Right lobe of liver (tissue), 6 donors: ENCODE data around the gene MRPL22. TPM values are rescaled to one million over a fixed set of nuclear protein-coding genes. Genes with fewer than 3 reads are reported as not detected.
"Not testable (repeated sequence)": the region's sequence is repeated elsewhere in the genome, so short reads cannot be mapped to it uniquely, and the experiment has no call there.

ENCODE experiments used
- ATAC-seq, 4 donors: fragments of 200-7000 bp; cut with Tn5 transposase; one replicate each; pipeline ENCODE4 v1.9.1; 2020; ENCODE audit warnings: mild to moderate bottlenecking in 4 of 4, moderate library complexity in 4 of 4
- DNase-seq, 3 donors: peaks; one replicate each; pipeline ENCODE4 v3.0.0-alpha.2; 2020
- H3K27ac ChIP-seq, 3 donors: fragments of 200-600 bp; one replicate each; pipeline ENCODE4 v1.8.0; 2022
- H3K27me3 ChIP-seq, 2 donors: fragments of 200-600 bp; one replicate each; pipeline ENCODE4 v1.8.0; 2022
- H3K36me3 ChIP-seq, 4 donors: fragments of 200-600 bp; sonication (generic) in 1 of 4; one replicate each; pipeline versions ENCODE4 v1.5.1 to v1.8.0; 2017 to 2022; ENCODE audit warnings: control low read depth in 1 of 4
- H3K4me1 ChIP-seq, 4 donors: fragments of 200-600 bp; sonication (generic) in 1 of 4; one replicate each; pipeline versions ENCODE4 v1.5.1 to v1.8.0; 2017 to 2022; ENCODE audit warnings: control low read depth in 1 of 4
- H3K4me3 ChIP-seq, 3 donors: fragments of 200-600 bp; one replicate each; pipeline ENCODE4 v1.8.0; 2022
- H3K9me3 ChIP-seq, 4 donors: fragments of 200-600 bp; sonication (generic) in 1 of 4; one replicate each; pipeline versions ENCODE4 v1.5.1 to v1.8.0; 2017 to 2022; ENCODE audit warnings: control low read depth in 1 of 4
- POLR2A ChIP-seq: fragments of 450-650 bp; IDR thresholded peaks from one replicate; pipeline ENCODE4 v1.6.1; 2017; ENCODE audit warnings: antibody characterized with exemption, mild to moderate bottlenecking
- WGBS: methylation state at CpG from one replicate; pipeline ENCODE4 v1.1.6; 2018; ENCODE audit warnings: low coverage, low lambda C conversion rate; ENCODE audit not compliant: insufficient coverage; ENCODE audit errors: missing lambda C conversion rate; 5-methylcytosine and 5-hydroxymethylcytosine counted together
- intact Hi-C, 2 donors: fragments of 100-400 bp; cut with DNase I; formaldehyde crosslinking; loops; one replicate each; pipeline versions ENCODE4 v1.11.2 to v1.14.1; 2022
- total RNA-seq, 6 experiments: library from RNA; depleted of rRNA in 2 of 6; stranded (reverse); fragments of >200 nt in 2 of 6; fragmentation: NEBNext Ultra II Directional in 3 of 6; extraction: Animal tissue kit (Norgen Biotek cat#: 25700) in 3 of 6; gene quantifications; one replicate each; pipeline versions ENCODE4 v1.1.0 to v1.2.4, GENCODE V29; 2016 to 2023
- TF ChIP-seq, protein P1 (sequence below), 4 donors: fragments of 200-600 bp in 3 of 4; fragments of 450-650 bp in 1 of 4; IDR thresholded peaks; one replicate each; pipeline versions ENCODE4 v1.5.1 to v1.8.0; 2016 to 2022; ENCODE audit warnings: antibody characterized with exemption in 4 of 4, mild to moderate bottlenecking in 2 of 4
- donor health status: DM: no; HTN: yes; CAD: no.
- donor health status: DM: no; HTN: no; CAD: no.
- donor health status: DM: no; HTN: no; CAD: no.
- donor health status: DM: no; HTN: yes; CAD: no.
- donor health status: DM: no; HTN: yes; CAD: no.

MRPL22 gene
- total RNA-seq, 6 experiments from 2014 or later = 22.0 to 30.9 (median 26.4) TPM

DNA sequence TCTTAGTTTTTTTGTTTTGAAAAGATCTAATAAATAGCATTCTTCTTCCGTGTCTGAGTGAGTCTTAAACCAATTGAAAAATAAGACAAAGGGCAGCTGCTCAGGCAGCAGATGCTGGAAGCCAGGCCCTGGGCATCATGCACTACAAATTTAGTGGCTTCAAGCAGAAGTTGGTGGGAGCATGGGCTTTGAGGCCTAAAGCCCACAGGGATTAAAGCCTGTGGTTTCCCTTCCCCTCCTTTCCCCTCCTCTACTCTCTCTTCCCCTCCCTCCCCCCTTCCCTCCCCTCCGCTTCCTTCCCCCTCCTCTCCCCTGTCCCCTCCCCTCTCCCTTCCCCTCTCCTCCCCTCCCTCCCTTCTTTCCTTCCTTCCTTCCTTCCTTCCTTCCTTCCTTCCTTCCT is 52.6 kb downstream of the MRPL22 start:
- TF ChIP-seq, protein P1, sequence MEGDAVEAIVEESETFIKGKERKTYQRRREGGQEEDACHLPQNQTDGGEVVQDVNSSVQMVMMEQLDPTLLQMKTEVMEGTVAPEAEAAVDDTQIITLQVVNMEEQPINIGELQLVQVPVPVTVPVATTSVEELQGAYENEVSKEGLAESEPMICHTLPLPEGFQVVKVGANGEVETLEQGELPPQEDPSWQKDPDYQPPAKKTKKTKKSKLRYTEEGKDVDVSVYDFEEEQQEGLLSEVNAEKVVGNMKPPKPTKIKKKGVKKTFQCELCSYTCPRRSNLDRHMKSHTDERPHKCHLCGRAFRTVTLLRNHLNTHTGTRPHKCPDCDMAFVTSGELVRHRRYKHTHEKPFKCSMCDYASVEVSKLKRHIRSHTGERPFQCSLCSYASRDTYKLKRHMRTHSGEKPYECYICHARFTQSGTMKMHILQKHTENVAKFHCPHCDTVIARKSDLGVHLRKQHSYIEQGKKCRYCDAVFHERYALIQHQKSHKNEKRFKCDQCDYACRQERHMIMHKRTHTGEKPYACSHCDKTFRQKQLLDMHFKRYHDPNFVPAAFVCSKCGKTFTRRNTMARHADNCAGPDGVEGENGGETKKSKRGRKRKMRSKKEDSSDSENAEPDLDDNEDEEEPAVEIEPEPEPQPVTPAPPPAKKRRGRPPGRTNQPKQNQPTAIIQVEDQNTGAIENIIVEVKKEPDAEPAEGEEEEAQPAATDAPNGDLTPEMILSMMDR (IDR thresholded peaks at IDR 0.05) = no peak
- no peak for TF ChIP-seq POLR2A
- 65% methylated on average over 2 of the region's 2 CpGs for WGBS
- intact Hi-C loops = no loop called here

DNA sequence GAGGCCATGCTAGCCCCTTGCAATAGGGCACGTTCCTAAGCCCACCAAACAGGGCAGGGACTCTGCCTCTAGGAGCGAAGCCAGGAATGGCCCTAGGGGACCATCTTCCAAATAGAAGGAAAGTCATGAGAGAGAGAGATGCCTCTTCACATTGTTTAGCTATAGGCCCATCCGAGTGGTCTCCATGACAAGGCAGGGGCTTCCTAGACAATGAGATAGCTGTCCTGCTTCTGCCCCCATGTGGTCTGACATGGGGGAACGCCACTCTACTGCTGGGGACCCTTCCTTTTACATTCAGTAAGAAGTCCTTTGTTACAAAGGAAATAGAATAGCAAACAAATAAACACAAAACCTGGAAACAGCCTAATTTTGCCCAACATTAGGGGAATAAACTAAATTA is 54.8 kb downstream of the MRPL22 start:
- WGBS = 44% methylated on average over 2 of the region's 4 CpGs
- Histone ChIP-seq H3K4me3 (no peak overlapping the region), H3K4me1 (no peaks in the 10 kb centered on the region), H3K36me3 (no peaks in the 10 kb centered on the region), H3K27ac (no peak overlapping the region), H3K9me3 (no peaks in the 10 kb centered on the region), H3K27me3 (no peaks in the 10 kb centered on the region)
- intact Hi-C loops = no loop called here
- TF ChIP-seq, protein P1 (IDR thresholded peaks at IDR 0.05) = no peak
- no peak for TF ChIP-seq POLR2A
- DNase-seq (no peak), ATAC-seq (no peak)

More for the DNA sequence above, 52.6 kb downstream of the MRPL22 start:
- no peak for ATAC-seq
- Histone ChIP-seq H3K27ac (no peak overlapping the region), H3K4me3 (no peak overlapping the region), H3K36me3 (no peaks in the 10 kb centered on the region), H3K4me1 (no peaks in the 10 kb centered on the region), H3K27me3 (no peaks in the 10 kb centered on the region), H3K9me3 (no peaks in the 10 kb centered on the region)
- DNase-seq = no peak

DNA sequence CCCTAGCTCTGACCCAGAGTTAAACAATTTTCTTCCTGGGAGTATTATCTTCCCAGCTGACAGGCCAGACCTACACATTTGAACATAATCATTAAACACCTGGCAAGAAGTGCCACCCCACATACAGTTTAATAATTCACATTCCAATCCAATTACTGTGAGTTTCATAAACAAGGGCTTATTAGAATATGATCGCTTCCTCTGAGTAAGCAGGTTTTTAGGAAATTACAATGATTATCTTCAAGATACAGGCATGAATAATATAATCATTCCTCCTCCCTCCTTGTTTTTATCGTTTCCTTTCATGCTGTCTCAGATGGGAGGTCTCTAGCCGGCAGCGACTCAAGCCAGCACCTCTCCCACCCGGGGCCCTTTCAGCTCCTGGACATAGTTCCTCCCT is 56.9 kb downstream of the MRPL22 start:
- no peak overlapping the region for H3K27ac ChIP-seq
- intact Hi-C loops = no loop called here
- no peaks in the 10 kb centered on the region for H3K27me3 ChIP-seq
- WGBS = 50% methylated on average over 5 of the region's 5 CpGs
- no peak for ATAC-seq
- H3K36me3 ChIP-seq = no peaks in the 10 kb centered on the region
- no peak for TF ChIP-seq POLR2A
- TF ChIP-seq, protein P1 (IDR thresholded peaks at IDR 0.05) = no peak
- no peaks in the 10 kb centered on the region for H3K4me1 ChIP-seq
- no peaks in the 10 kb centered on the region for H3K9me3 ChIP-seq
- no peak overlapping the region for H3K4me3 ChIP-seq
- DNase-seq = no peak

DNA sequence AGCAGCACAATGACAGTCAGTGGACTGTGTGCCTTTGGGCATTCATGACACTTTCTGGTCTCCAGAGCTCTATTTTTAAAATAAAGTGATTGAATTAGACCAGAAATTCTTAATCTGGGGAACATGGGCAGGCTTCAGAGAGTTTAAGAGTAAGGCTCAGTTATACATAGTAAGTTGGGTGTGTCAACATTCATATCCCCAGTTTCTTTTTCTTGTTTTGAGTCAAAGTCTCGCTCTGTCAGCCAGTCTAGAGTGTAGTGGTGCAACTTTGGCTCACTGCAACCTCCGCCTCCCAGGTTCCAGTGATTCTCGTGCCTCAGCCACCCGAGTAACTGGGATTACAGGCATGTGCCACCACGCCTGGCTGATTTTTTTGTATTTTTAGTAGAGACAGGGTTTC is 59.0 kb downstream of the MRPL22 start:
- Histone ChIP-seq H3K4me1 (no peaks in the 10 kb centered on the region), H3K36me3 (no peaks in the 10 kb centered on the region), H3K27me3 (no peaks in the 10 kb centered on the region), H3K9me3 (no peaks in the 10 kb centered on the region), H3K27ac (no peak overlapping the region), H3K4me3 (no peak overlapping the region)
- intact Hi-C loops = no loop called here
- ATAC-seq = no peak
- TF ChIP-seq, protein P1 (IDR thresholded peaks at IDR 0.05) = no peak
- TF ChIP-seq POLR2A = no peak
- WGBS = 65% methylated on average over 4 of the region's 5 CpGs
- DNase-seq = no peak

DNA sequence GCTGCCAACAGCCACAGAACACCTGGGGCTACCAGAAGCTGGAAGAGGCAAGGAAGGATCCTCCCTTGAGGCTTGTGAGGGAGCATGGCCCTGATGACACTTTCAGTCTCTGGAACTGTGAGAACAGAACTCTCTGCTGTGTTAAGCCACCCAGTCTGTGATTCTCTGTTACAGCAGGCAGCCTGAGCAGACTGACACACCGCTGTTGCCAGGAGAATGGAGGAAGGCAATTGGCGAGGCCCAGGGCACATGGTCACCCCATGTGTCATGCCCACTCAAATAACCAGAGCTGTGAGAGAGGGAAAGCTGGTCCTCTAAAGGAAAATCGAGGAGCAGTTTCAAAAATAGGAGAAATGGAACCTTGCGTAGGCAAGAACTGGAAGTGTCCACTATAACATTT is 60.6 kb downstream of the MRPL22 start:
- H3K27ac ChIP-seq = no peak overlapping the region
- H3K27me3 ChIP-seq = no peaks in the 10 kb centered on the region
- intact Hi-C loops = no loop called here
- WGBS = 75% methylated on average over 2 of the region's 4 CpGs
- H3K9me3 ChIP-seq = no peaks in the 10 kb centered on the region
- H3K4me3 ChIP-seq = no peak overlapping the region
- TF ChIP-seq, protein P1 (IDR thresholded peaks at IDR 0.05) = no peak
- TF ChIP-seq POLR2A = no peak
- no peaks in the 10 kb centered on the region for H3K4me1 ChIP-seq
- H3K36me3 ChIP-seq = no peaks in the 10 kb centered on the region
- DNase-seq = no peak
- no peak for ATAC-seq

DNA sequence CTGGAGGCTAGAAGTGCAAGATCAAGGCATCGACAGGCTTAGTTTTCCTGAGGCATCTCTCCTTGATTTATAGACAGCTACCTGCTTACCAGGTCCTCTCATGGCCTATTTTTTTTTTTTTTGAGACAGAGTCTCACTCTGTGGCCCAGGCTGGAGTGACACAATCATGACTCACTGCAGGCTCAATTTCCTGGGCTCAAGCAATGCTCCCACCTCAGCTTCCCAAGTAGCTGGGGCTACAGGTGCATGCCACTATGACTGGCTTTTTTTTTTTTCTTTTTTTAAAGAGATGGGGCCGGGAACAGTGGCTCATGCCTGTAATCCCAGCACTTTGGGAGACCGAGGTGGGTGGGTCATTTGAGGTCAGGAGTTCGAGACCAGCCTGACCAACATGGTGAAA is 61.8 kb downstream of the MRPL22 start:
- 70% methylated on average over 3 of the region's 4 CpGs for WGBS
- ATAC-seq, H3K4me3 ChIP-seq, H3K27ac ChIP-seq, intact Hi-C loops, H3K9me3 ChIP-seq, H3K4me1 ChIP-seq, H3K27me3 ChIP-seq, H3K36me3 ChIP-seq, DNase-seq: not testable (repeated sequence)
